ENCODE results near the gene ZNF184.

DNA sequence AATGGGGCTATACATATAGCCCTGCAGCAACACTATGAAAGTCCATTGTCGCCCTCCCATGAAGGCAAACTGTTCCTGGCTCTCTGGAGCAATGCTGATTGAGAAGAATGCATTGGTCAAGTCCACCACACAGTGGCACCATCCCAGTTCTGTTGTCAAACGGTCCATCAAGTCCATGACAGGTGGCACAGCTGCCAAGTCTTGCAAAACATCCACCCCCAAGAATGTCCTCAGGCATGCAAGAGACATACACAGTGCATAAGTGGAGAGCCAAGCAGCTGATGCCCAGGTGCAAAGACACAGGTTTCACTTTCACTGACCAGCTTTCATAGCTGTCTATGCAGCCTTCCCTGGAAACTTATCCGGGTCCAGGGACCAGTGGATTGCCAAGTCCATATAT lies 66.8 kb downstream of the ZNF184 start:
- TF ChIP-seq, protein P1, sequence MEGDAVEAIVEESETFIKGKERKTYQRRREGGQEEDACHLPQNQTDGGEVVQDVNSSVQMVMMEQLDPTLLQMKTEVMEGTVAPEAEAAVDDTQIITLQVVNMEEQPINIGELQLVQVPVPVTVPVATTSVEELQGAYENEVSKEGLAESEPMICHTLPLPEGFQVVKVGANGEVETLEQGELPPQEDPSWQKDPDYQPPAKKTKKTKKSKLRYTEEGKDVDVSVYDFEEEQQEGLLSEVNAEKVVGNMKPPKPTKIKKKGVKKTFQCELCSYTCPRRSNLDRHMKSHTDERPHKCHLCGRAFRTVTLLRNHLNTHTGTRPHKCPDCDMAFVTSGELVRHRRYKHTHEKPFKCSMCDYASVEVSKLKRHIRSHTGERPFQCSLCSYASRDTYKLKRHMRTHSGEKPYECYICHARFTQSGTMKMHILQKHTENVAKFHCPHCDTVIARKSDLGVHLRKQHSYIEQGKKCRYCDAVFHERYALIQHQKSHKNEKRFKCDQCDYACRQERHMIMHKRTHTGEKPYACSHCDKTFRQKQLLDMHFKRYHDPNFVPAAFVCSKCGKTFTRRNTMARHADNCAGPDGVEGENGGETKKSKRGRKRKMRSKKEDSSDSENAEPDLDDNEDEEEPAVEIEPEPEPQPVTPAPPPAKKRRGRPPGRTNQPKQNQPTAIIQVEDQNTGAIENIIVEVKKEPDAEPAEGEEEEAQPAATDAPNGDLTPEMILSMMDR (conservative IDR thresholded peaks at IDR 0.05 in 1 of 2, IDR thresholded peaks at IDR 0.05 in 1 of 2; ENCODE audit: low read depth in 1 of 2, low read length in 2 of 2): no peak
- TF ChIP-seq EZH2 (IDR thresholded peaks at IDR 0.05; ENCODE audit: low read length, missing control alignments): no peak
